Measurements from ENCODE around the gene CDH23.

Gene CDH23

DNA sequence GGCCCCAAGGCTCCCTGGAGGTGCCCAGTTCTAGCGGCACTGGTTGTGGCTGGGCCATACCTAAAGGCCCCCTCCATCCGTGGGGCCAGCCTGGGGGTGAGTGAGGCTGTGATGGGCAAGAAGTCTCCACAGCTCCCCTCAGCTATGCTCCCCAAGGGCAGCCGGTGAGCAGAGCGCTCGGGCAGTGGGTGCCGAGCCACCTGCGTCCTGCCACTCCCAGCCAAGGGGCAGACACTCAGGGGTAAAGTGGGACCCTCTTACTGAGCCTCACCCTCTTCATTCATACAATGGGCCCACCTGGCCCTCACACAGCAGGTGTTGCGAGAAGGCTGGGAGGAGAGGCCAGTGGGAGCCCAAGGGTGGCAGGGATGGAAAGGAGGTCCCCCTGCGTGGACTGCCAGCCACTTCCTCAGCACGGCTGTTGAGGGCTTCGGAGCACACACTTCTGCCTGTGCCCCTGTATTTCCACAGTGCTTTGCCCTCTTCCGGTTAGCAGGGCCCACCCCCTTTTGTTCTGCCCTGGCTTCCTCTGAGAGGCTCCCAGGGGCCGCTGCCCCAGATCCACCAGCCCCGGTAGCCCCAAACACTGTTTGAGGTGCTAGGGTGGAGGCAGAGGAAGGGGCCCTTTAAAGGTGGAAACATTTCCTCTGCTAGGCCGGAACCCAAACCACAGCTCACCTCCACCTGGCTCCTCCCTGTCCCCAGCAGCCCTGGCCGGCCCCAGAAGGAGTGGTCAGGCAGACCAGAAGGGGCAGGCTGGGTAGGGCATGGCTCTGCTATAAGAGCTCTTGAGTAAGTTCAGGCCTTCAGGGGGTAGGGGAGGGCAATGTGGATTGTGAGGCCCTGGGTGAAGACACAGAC lies 339.2 kb downstream of the CDH23 start:
- peak; percentile 16 for DNase-seq

DNA sequence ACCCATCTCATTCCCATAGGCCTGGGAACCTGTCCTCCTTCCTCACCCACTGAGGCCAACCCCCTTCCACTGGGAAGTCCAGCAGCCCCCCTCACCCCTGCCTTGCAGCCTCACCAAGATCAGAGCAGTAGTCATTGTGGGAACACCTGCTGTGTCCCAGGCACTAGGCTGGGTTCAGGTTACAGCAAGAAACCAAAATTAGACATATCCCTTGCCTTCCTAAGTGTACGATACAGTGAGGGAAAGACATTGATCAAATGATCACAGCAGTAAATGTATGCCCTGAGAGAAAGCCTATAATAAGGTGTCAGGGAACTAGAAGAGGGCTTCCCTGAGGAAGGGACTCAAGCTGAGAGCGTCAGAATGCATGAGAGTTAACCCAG lies 339.8 kb downstream of the CDH23 start:
- no peak for DNase-seq

DNA sequence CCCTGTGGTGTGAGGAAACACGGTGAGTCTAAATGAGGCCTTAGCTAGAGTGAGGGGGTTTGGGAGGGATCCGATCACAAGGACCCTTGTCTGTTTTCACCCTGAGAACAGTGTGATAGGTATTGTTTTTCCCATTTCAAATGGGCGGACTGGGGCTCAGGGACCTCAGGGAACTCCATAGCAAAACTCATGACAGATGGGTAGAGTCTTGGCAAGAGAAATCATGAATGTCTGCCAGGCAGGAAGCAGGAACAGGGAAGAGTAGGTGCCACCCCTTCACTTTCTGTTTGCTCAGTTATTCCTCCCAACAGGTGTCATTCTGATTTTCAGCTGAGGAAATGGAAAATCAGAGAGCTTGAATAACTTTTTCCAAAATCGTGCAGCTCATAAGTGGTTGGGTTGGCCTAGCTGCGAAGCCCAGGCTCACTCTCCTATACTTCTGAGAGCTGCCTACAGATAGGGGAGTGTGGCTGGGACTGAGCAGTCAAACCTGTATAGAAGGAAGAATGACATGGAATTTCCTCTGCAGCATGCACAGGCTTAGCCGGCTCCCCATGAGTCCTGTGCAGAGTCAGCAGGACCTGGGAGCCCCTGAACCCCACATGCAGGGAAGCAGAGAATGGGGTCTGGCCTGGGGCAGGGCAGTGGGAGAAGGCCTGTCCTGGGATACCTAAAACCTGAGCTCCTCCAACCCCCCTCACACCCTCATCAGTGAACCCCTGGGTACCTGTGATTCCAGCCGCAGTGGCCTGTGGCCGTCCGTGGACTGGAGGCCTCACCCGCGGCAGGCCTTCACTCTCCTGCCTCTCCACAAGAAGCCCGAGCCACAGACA lies 340.5 kb downstream of the CDH23 start:
- no peak for DNase-seq

DNA sequence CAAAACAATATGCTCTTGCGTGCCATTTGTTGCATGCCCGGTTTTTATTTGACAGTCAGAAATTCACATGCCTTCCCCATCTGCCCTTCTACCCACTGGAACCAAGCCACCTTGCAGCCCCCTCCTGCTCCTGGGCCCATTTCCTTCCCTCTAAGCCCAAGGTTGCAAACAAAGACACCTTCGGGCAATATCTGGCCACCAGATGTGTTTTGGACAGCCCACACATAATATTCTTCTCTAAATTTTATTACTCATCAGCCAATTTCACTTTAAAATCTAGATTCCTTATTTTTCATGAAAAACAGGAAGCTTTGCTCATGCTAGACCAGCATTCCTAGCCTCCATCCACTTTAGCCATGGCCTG lies 341.1 kb downstream of the CDH23 start:
- no peak for DNase-seq

- no peak for DNase-seq
Observed at GRCh38 chr10:71739358-71739900, 342.7 kb downstream of the CDH23 start.

- DNase-seq, result no peak
Observed at GRCh38 chr10:71740069-71740653, 343.4 kb downstream of the CDH23 start.

- DNase-seq, result no peak
Observed at GRCh38 chr10:71741029-71741428, 344.3 kb downstream of the CDH23 start.

DNA sequence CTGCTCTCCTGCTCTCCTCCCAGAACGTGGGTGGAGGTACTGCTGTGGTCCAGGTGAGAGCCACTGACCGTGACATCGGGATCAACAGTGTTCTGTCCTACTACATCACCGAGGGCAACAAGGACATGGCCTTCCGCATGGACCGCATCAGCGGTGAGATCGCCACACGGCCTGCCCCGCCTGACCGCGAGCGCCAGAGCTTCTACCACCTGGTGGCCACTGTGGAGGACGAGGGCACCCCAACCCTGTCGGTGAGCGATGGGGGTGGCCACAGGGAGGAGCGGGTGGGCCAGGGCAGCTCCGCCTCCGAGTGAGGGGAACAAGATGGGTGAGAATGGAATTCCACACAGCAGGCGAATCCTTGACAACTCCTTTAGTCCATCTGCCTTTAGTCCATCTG lies 345.0 kb downstream of the CDH23 start:
- no peak for DNase-seq

- DNase-seq, result no peak
Observed at GRCh38 chr10:71742301-71743088, 345.8 kb downstream of the CDH23 start.

GRCh38 chr10:71743089-71743838 lies 346.5 kb downstream of the CDH23 start:
- no peak for DNase-seq

DNA sequence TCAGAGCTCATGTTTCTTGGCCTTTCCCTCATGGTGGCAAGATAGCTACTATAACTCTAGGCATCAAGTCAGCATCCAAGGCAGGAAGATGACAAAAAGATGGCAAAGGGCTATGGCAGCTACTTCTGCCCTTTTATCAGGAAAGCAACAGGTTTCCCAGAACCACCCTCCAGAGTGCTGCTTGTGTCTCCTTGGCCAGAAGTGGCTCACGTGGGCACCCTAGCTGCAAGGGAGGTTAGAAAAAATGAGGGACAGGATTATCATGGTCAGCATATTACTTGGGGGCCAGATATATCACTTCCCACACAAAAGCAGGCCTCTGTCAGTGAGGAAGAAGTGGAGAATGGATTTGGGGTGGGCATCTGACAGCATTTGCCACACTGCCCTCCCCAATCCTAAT lies 347.1 kb downstream of the CDH23 start:
- DNase-seq, result no peak

- no peak for DNase-seq
Observed at GRCh38 chr10:71744897-71745663, 348.4 kb downstream of the CDH23 start.

DNA sequence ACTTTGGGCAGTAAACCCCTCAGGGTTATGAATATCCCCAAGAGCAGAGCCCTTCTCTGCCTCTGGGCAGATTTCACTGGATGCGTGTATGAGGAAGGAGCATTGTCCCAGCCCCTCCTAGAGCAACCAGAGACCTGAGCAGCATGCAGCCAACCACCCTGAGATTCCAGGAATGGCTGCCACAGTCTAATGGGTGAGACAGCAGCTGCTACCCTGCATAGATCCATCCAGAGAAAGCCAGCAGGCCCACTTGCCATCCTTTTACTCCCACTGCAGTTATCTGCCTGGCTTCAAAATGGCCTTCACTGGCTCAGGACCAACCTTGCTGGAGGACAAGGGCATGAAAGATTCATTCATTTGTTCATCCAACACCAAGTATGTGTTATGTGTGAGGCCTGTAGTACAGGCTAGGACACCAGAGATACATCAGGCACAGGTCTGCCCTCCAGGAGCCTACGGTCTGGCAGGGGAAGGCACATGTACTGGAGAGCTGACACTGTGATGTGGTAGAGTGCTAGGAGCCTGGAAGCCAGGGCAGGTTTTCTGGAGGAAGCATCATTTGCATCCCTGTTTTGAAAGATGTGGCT lies 349.0 kb downstream of the CDH23 start:
- no peak for DNase-seq

DNA sequence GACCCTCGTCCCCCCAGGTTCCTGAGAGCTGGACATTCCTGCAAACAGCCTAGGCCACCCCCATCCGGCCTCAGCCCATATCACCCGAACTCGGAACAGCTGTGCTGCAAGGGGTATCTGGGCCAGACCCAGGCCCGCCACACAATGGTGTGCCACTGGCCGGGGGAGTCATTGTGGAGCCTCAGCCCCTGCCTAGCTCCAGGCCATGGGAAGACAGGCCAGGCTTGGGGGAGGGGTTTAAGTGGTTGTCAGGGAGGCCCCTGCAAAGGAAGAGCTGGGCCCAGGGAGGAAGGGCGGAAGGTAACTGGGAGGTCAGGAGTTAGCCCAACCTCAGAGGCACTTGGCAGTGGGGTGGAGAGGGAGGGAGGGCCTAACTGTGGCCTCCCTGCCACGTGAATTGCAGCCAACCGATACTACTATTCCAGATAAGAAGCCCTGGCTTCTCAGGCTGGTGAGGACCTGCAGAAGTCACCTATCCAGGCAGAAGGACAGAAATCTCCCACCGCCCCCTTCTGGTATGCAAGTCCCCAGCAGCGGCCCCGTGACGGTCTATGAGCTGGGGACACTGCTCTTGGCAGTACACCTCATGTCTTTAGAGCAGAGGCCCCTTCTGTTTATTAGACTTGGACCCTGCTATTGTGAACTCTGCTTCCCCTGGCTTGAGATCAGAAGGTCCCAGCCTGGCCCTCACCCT lies 349.8 kb downstream of the CDH23 start:
- no peak for DNase-seq

- DNase-seq, result no peak
Observed at GRCh38 chr10:71747039-71747531, 350.4 kb downstream of the CDH23 start.

DNA sequence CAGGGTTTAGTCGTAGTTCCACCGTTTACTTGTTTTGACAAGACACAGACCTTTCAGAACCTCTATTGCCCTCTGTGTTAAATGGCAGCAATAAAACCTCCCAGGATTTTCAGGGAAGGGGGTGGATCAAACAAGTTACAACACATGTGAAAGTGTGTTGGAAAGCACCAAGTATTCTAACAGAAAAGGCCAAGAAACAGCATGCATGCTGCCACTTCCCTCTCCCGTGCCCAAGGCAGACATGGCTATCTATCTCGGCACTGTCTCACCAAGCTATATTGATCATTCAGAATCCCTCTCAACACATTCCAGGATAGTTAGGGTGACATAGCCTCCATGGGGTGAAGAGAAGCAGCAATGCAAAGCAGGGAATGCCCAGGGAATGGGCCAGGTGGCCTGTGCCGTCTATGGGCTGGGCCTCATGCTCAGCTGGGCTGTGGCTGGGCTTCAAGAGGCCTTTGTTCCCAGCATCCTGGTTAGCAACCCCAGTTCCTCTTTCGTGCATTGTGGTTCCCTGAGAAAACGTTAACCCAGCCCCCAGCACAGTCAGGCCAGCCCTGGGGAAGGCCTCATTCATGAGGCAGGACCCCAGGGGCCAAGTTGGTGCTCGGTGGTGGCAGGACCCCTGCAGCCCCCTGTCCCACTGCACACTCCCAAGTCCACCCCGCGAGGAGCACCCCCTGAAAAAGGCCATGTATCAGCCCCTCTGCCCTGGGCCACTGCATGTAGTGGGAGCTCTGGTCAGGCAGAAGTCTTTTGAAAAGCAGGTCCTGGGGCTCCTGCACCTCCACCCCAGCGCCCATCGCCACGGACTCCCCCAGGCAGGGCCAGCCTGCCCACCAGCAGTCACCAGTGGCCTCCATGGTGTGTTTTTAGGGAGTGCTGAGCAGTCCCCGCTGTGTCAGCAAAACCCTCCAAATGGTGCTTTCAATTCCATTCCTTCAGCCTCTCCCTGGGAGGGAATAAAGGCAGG lies 351.1 kb downstream of the CDH23 start:
- no peak for DNase-seq

DNA sequence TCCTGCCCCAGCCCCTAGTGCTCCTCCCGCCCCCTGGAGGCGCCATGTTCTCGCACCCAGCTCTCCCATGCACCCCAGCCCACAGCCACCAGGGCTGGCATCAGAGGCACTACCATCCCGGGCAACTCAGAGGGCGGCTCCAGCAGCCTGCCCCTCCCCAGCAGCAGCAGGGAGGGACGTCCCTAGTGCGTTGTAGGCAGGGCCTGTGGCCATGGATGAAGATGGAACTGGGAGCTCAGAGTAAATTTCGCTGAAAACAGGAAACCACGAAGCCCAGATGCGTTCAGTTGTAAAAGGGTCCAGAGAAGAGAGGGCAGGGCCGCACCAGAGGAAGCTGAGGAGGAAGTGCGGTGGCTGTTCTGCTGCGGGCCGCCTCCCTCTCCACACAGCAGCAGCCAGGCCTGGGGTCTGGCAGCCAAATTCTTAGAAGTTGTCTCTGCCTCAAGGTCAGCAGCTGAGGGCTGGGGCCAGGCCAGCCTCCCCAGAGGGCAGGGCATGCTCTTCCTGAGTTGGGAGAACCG lies 352.0 kb downstream of the CDH23 start:
- peak; percentile 60 for DNase-seq

DNA sequence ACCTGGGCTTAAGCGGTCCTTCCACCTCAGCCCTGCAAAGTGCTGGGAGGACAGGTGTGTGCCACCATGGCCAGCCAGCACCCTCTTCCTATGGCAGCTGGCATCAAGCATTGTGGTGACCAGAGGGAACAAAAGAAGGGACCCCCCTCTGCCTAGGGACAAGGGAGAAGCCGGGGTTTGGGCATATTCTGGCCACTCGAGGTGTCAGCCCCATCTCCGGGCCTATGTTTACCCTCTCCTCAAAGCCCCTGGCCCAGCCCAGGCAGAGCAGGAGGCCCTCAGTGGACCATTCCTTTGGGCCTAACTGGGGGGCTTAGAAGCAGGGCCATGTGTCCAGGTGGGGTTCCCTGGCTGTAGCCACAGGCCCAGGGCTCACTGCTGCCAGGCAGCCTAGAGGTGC lies 352.7 kb downstream of the CDH23 start:
- DNase-seq, result no peak

Measured in effector CD8-positive, alpha-beta T cell (primary cell).